ENCODE data around the gene KRT83. TPM values are rescaled to one million over a fixed set of nuclear protein-coding genes. Genes with fewer than 3 reads are reported as not detected.

The KRT83 gene
- total and polyA plus RNA-seq, 2 donors (not counting 1 experiment from before 2014, with no cell fraction given), result not detected

- intact Hi-C loops (cut with micrococcal nuclease), result no loop called here
- H3K4me2 ChIP-seq (replicated peaks; ENCODE audit: low read depth, low read length, poor library complexity, severe bottlenecking), result no peak overlapping the region
- H4K20me1 ChIP-seq (ENCODE audit: control insufficient read depth, insufficient read depth, low read length, poor library complexity, severe bottlenecking), result no peaks in the 10 kb centered on the region
- H2AFZ ChIP-seq (ENCODE audit: insufficient read depth, low read depth, low read length, poor library complexity, severe bottlenecking), result no peak overlapping the region
- H3K9me3 Mint-ChIP-seq (ENCODE audit: insufficient read depth), result no peaks in the 10 kb centered on the region
- H3K27ac Mint-ChIP-seq, result no peak overlapping the region
- H3K4me3 ChIP-seq (ENCODE audit: control extremely low read depth in 1 of 5, extremely low read depth in 1 of 5, insufficient read depth in 1 of 5, low read depth in 2 of 5, low read length in 4 of 5), result no peak overlapping the region
- peaks cover 6% of the 10 kb centered on the region for H3K4me1 Mint-ChIP-seq
- peaks cover 52% of the 10 kb centered on the region for H3K27me3 Mint-ChIP-seq
- no peak overlapping the region for H3K4me3 Mint-ChIP-seq
- peaks cover 4% of the 10 kb centered on the region in 2 donors for H3K4me1 ChIP-seq (ENCODE audit: control insufficient read depth in 2 of 2, insufficient read depth in 2 of 2, low read length in 2 of 2)
- 95% methylated on average over 3 of the region's 3 CpGs for WGBS (ENCODE audit: insufficient coverage)
- DNase-seq, result no peak
- H3K79me2 ChIP-seq (ENCODE audit: control insufficient read depth, insufficient read depth, low read length), result no peaks in the 10 kb centered on the region
- no peak overlapping the region for H3K9ac ChIP-seq (ENCODE audit: low read length)
- POLR2A ChIA-PET, result no interaction called here
- H3K9me3 ChIP-seq (ENCODE audit: control extremely low read depth in 1 of 3, control insufficient read depth in 2 of 3, insufficient read depth in 1 of 3, low read length in 2 of 3), result no peaks in the 10 kb centered on the region
- CTCF ChIA-PET, result interaction anchor here (0.8 to 1.5 kb wide), 5 partner anchors 10 to 36 kb away, joined by 3 read pairs; no protein-coding TSS in a partner anchor
- no peak for ATAC-seq (ENCODE audit: low read depth)
- peaks cover 0 to 23% (median 5%) of the 10 kb centered on the region in 4 experiments for H3K27me3 ChIP-seq (replicated peaks in 1 of 4; ENCODE audit: control extremely low read depth in 1 of 4, control insufficient read depth in 3 of 4, insufficient read depth in 4 of 4, low read length in 3 of 4)
- no peaks in the 10 kb centered on the region for H3K36me3 ChIP-seq (replicated peaks in 1 of 2; ENCODE audit: control extremely low read depth in 1 of 2, control insufficient read depth in 1 of 2, extremely low read depth in 1 of 2, insufficient read depth in 2 of 2, low read length in 1 of 2)
- H3K27ac ChIP-seq (ENCODE audit: low read length in 2 of 2), result no peak overlapping the region
- no peak for TF ChIP-seq EZH2 (IDR thresholded peaks at IDR 0.05; ENCODE audit: borderline replicate concordance, insufficient read depth, low read depth, low read length, poor library complexity, severe bottlenecking)
- TF ChIP-seq, protein P1, sequence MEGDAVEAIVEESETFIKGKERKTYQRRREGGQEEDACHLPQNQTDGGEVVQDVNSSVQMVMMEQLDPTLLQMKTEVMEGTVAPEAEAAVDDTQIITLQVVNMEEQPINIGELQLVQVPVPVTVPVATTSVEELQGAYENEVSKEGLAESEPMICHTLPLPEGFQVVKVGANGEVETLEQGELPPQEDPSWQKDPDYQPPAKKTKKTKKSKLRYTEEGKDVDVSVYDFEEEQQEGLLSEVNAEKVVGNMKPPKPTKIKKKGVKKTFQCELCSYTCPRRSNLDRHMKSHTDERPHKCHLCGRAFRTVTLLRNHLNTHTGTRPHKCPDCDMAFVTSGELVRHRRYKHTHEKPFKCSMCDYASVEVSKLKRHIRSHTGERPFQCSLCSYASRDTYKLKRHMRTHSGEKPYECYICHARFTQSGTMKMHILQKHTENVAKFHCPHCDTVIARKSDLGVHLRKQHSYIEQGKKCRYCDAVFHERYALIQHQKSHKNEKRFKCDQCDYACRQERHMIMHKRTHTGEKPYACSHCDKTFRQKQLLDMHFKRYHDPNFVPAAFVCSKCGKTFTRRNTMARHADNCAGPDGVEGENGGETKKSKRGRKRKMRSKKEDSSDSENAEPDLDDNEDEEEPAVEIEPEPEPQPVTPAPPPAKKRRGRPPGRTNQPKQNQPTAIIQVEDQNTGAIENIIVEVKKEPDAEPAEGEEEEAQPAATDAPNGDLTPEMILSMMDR (IDR thresholded peaks at IDR 0.05), result no peak
Observed at GRCh38 chr12:52280319-52280795, 40.8 kb downstream of the KRT83 start.

DNA sequence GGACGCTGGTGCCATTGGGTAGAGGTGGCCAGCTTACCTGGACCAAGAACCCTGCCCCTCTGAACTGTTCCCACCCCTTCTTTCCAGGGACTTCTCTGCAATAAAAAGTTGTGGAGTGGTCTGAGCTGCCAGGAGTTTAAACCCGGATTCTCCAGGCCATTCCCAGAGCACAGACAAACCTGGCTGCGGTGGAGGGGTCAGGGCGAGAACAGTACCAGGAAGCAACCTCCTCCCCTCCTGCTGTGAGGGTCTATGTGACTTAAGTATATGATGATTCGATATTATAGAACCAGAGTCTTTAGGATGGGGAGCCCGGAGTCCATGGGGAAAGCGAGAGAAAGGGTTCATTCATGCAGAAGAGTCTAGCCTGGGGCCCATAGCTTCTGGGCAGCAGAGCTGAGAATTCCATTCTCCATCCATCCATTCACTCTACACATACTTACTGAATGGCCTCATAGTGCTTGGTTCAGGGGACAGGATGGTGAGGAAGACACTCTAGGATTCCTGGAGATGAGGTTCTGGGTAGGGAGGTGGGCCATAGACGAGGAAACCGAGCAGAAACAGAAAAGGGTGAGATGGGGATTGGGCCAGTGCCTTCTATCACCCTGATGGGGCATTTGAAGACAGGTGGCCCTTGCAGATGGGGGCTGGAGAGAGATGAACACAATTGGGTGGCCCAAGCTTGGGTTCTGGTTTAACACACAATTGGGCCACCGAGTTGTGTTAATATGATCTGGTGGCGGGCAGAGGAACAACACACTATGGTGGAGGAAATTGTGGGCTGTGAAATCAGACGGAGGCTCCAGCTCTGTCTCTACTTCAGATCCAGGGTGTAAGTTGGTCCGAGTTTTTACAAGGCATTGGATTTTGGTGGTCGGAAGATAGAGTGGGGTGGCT, 41.5 kb downstream of the KRT83 start:
- no peaks in the 10 kb centered on the region for H4K20me1 ChIP-seq (ENCODE audit: control insufficient read depth, insufficient read depth, low read length, poor library complexity, severe bottlenecking)
- WGBS (ENCODE audit: insufficient coverage), result 77% methylated on average over 10 of the region's 14 CpGs
- intact Hi-C loops (cut with micrococcal nuclease), result no loop called here
- peaks cover 6% of the 10 kb centered on the region for H3K4me1 Mint-ChIP-seq
- no peak overlapping the region for H2AFZ ChIP-seq (ENCODE audit: insufficient read depth, low read depth, low read length, poor library complexity, severe bottlenecking)
- no peaks in the 10 kb centered on the region for H3K36me3 ChIP-seq (replicated peaks in 1 of 2; ENCODE audit: control extremely low read depth in 1 of 2, control insufficient read depth in 1 of 2, extremely low read depth in 1 of 2, insufficient read depth in 2 of 2, low read length in 1 of 2)
- ATAC-seq (ENCODE audit: low read depth), result no peak
- POLR2A ChIA-PET, result no interaction called here
- no peak overlapping the region for H3K27ac Mint-ChIP-seq
- peaks cover 56% of the 10 kb centered on the region for H3K27me3 Mint-ChIP-seq
- no peaks in the 10 kb centered on the region for H3K9me3 Mint-ChIP-seq (ENCODE audit: insufficient read depth)
- no peak overlapping the region for H3K9ac ChIP-seq (ENCODE audit: low read length)
- H3K4me3 ChIP-seq (ENCODE audit: control extremely low read depth in 1 of 5, extremely low read depth in 1 of 5, insufficient read depth in 1 of 5, low read depth in 2 of 5, low read length in 4 of 5), result no peak overlapping the region
- peaks cover 0 to 23% (median 5%) of the 10 kb centered on the region in 4 experiments for H3K27me3 ChIP-seq (replicated peaks in 1 of 4; ENCODE audit: control extremely low read depth in 1 of 4, control insufficient read depth in 3 of 4, insufficient read depth in 4 of 4, low read length in 3 of 4)
- H3K9me3 ChIP-seq (ENCODE audit: control extremely low read depth in 1 of 3, control insufficient read depth in 2 of 3, insufficient read depth in 1 of 3, low read length in 2 of 3), result no peaks in the 10 kb centered on the region
- no peak overlapping the region for H3K4me3 Mint-ChIP-seq
- CTCF ChIA-PET, result interaction anchor here (0.8 to 2.8 kb wide), 13 partner anchors 9 to 42 kb away, joined by 3 to 11 read pairs (median 3); no protein-coding TSS in a partner anchor
- H3K27ac ChIP-seq (ENCODE audit: low read length in 2 of 2), result no peak overlapping the region
- no peak for DNase-seq
- H3K4me1 ChIP-seq (ENCODE audit: control insufficient read depth in 2 of 2, insufficient read depth in 2 of 2, low read length in 2 of 2), result peaks cover 4% of the 10 kb centered on the region in 2 donors
- no peak overlapping the region for H3K4me2 ChIP-seq (replicated peaks; ENCODE audit: low read depth, low read length, poor library complexity, severe bottlenecking)
- no peaks in the 10 kb centered on the region for H3K79me2 ChIP-seq (ENCODE audit: control insufficient read depth, insufficient read depth, low read length)
- TF ChIP-seq, protein P1 (IDR thresholded peaks at IDR 0.05), result no peak
- no peak for TF ChIP-seq EZH2 (IDR thresholded peaks at IDR 0.05; ENCODE audit: borderline replicate concordance, insufficient read depth, low read depth, low read length, poor library complexity, severe bottlenecking)
